SK-N-SH (cell line): ENCODE results near the gene TBXAS1. TPM values are rescaled to one million over a fixed set of nuclear protein-coding genes. Genes with fewer than 3 reads are reported as not detected.

ENCODE experiments used
- CTCF ChIA-PET: fragments of 300-600, 350-600 bp; formaldehyde crosslinking; extraction: SDS; loops from one replicate; lab custom pipeline; 2021; lab: Yijun Ruan, JAX
- POLR2A ChIA-PET: fragments of 350-600 bp; sonication (Branson Sonifier 250); formaldehyde crosslinking; extraction: SDS; loops from one replicate; lab custom pipeline; 2020; ENCODE audit warnings: antibody characterized with exemption, inconsistent platforms; lab: Yijun Ruan, JAX
- DNase-seq: peaks from one replicate; pipeline ENCODE4 v3.0.0; 2012
- H2AFZ ChIP-seq: fragments of 200-600 bp; sonication (generic); 2 replicates; pipeline ENCODE4 v1.8.1; 2016; ENCODE audit warnings: antibody characterized with exemption, mild to moderate bottlenecking, low read depth
- H3F3A ChIP-seq: fragments of 200-600 bp; sonication (generic); replicated peaks from 2 replicates; pipeline ENCODE3; 2016; ENCODE audit warnings: antibody characterized with exemption, mild to moderate bottlenecking; ENCODE audit not compliant: insufficient read depth
- H3K27ac ChIP-seq, 2 experiments: fragments of 200-500 bp in 1 of 2; fragments of 200-600 bp in 1 of 2; sonication (Bioruptor generic) in 1 of 2; sonication (generic), shearing (Covaris generic) in 1 of 2; 2 replicates each; pipeline versions ENCODE4 v1.5.1 to v1.6.1; 2014 to 2016; ENCODE audit warnings: low read depth in 2 of 2, inconsistent platforms in 1 of 2, low read length in 1 of 2, mild to moderate bottlenecking in 1 of 2, mixed read lengths in 1 of 2
- H3K27me3 ChIP-seq: fragments of 200-600 bp; sonication (generic), shearing (Covaris generic); 2 replicates; pipeline ENCODE4 v1.6.1; 2016; ENCODE audit warnings: mixed run types; ENCODE audit not compliant: insufficient read depth
- H3K36me3 ChIP-seq, 2 experiments: fragments of 200-500 bp in 1 of 2; fragments of 200-600 bp in 1 of 2; sonication (Bioruptor generic) in 1 of 2; sonication (generic) in 1 of 2; replicated peaks in 1 of 2; 2 replicates each; pipeline versions ENCODE3 to v1.5.1; 2014 to 2016; ENCODE audit warnings: low read length in 1 of 2, mild to moderate bottlenecking in 1 of 2; ENCODE audit not compliant: insufficient read depth in 2 of 2, control insufficient read depth in 1 of 2
- H3K4me1 ChIP-seq, 2 experiments: fragments of 200-500 bp in 1 of 2; fragments of 200-600 bp in 1 of 2; sonication (Bioruptor generic) in 1 of 2; sonication (generic), shearing (Covaris generic) in 1 of 2; 2 replicates each; pipeline versions ENCODE4 v1.5.1 to v1.6.1; 2014 to 2016; ENCODE audit warnings: low read depth in 1 of 2, low read length in 1 of 2, mixed run types in 1 of 2; ENCODE audit not compliant: insufficient read depth in 2 of 2, control insufficient read depth in 1 of 2
- H3K4me2 ChIP-seq: fragments of 200-600 bp; sonication (generic), shearing (Covaris generic); 2 replicates; pipeline ENCODE4 v1.6.1; 2017; ENCODE audit warnings: mixed run types
- H3K4me3 ChIP-seq, 2 experiments: fragments of 200-500 bp in 1 of 2; fragments of 200-600 bp in 1 of 2; sonication (Bioruptor generic) in 1 of 2; sonication (generic), shearing (Covaris generic) in 1 of 2; 2 replicates each; pipeline versions ENCODE4 v1.5.1 to v1.8.1; 2014 to 2016; ENCODE audit warnings: low read depth in 2 of 2, inconsistent platforms in 1 of 2, low read length in 1 of 2, mild to moderate bottlenecking in 1 of 2, mixed read lengths in 1 of 2, moderate library complexity in 1 of 2
- H3K79me2 ChIP-seq: fragments of 200-600 bp; sonication (generic); 2 replicates; pipeline ENCODE4 v1.8.1; 2017; ENCODE audit warnings: mild to moderate bottlenecking; ENCODE audit not compliant: insufficient read depth
- H3K9ac ChIP-seq: fragments of 200-600 bp; sonication (generic); 2 replicates; pipeline ENCODE4 v1.6.1; 2017; ENCODE audit warnings: mixed run types
- H3K9me2 ChIP-seq: fragments of 200-600 bp; sonication (generic); 2 replicates; pipeline ENCODE4 v1.6.1; 2017; ENCODE audit warnings: mixed run types
- H3K9me3 ChIP-seq: fragments of 200-600 bp; sonication (generic); 2 replicates; pipeline ENCODE4 v1.6.1; 2017; ENCODE audit warnings: mixed run types, mild to moderate bottlenecking, moderate library complexity
- H4K20me1 ChIP-seq: fragments of 200-600 bp; sonication (generic); 2 replicates; pipeline ENCODE4 v1.6.1; 2017; ENCODE audit warnings: mild to moderate bottlenecking, mixed run types; ENCODE audit not compliant: insufficient read depth
- CHD2 ChIP-seq: fragments of 150-350 bp; IDR thresholded peaks from 2 replicates; pipeline ENCODE4 v1.6.1; 2018; ENCODE audit warnings: low read length; ENCODE audit not compliant: partially characterized antibody
- ELF1 ChIP-seq: IDR thresholded peaks from 2 replicates; pipeline ENCODE4 v1.4.0; 2012
- FOSL2 ChIP-seq: IDR thresholded peaks from 2 replicates; pipeline ENCODE4 v1.4.0; 2012; ENCODE audit warnings: low read depth, mild to moderate bottlenecking, moderate library complexity, borderline replicate concordance
- GABPA ChIP-seq: IDR thresholded peaks from 2 replicates; pipeline ENCODE4 v1.4.0; 2012; ENCODE audit warnings: low read depth, mild to moderate bottlenecking
- MEF2A ChIP-seq: IDR thresholded peaks from 2 replicates; pipeline ENCODE4 v1.4.0; 2012; ENCODE audit warnings: low read depth, borderline replicate concordance
- MXI1 ChIP-seq: IDR thresholded peaks from 2 replicates; pipeline ENCODE4 v1.6.1; 2012; ENCODE audit warnings: mild to moderate bottlenecking, low read depth, low read length, improper control_type of control experiment
- NRF1 ChIP-seq: IDR thresholded peaks from 2 replicates; pipeline ENCODE4 v1.6.1; 2012; ENCODE audit warnings: low read depth, mild to moderate bottlenecking, low read length
- RAD21 ChIP-seq: IDR thresholded peaks from 2 replicates; pipeline ENCODE4 v1.6.1; 2012; ENCODE audit warnings: mild to moderate bottlenecking, low read length
- RCOR1 ChIP-seq: fragments of 150-350 bp; IDR thresholded peaks from 2 replicates; pipeline ENCODE4 v1.6.1; 2017; ENCODE audit warnings: antibody characterized with exemption, low read length
- RFX5 ChIP-seq: IDR thresholded peaks from 2 replicates; pipeline ENCODE4 v1.6.1; 2012; ENCODE audit warnings: mild to moderate bottlenecking, improper control_type of control experiment, low read length
- SMC3 ChIP-seq: IDR thresholded peaks from 2 replicates; pipeline ENCODE4 v1.6.1; 2012; ENCODE audit warnings: low read depth, low read length, improper control_type of control experiment
- TAF1 ChIP-seq: IDR thresholded peaks from 2 replicates; pipeline ENCODE4 v1.6.1; 2012; ENCODE audit warnings: low read depth, mild to moderate bottlenecking, low read length, moderate library complexity, borderline replicate concordance
- TCF12 ChIP-seq: IDR thresholded peaks from 2 replicates; pipeline ENCODE4 v1.4.0; 2012
- YY1 ChIP-seq: IDR thresholded peaks from 2 replicates; pipeline ENCODE4 v1.4.0; 2012; ENCODE audit warnings: low read depth, mild to moderate bottlenecking
- WGBS: methylation state at CpG from one replicate; pipeline ENCODE4 v1.1.6; 2017; ENCODE audit warnings: low lambda C conversion rate; 5-methylcytosine and 5-hydroxymethylcytosine counted together
- polyA plus RNA-seq, 3 experiments: library from polyadenylated mRNA; depleted of rRNA; stranded (reverse); fragments of >200 nt; gene quantifications; 2 replicates each; pipeline ENCODE4 v1.2.3, GENCODE V29; 2012
- TF ChIP-seq, protein P1 (sequence below): IDR thresholded peaks from 2 replicates; pipeline ENCODE4 v1.6.1; 2012; ENCODE audit warnings: mild to moderate bottlenecking, low read depth, low read length, moderate library complexity
- TF ChIP-seq, protein P2 (sequence below): fragments of 150-350 bp; IDR thresholded peaks from 2 replicates; pipeline ENCODE4 v1.6.1; 2017; ENCODE audit warnings: antibody characterized with exemption, low read length, low read depth, borderline replicate concordance
- TF ChIP-seq, protein P3 (sequence below): fragments of 200-600 bp; sonication (generic); IDR thresholded peaks from 2 replicates; pipeline ENCODE4 v1.6.1; 2017; ENCODE audit warnings: antibody characterized with exemption, mild to moderate bottlenecking, moderate library complexity

Gene TBXAS1
- polyA plus RNA-seq, 1 of the 3 experiments (the other 2 are of a cell fraction): 4.4 TPM

DNA sequence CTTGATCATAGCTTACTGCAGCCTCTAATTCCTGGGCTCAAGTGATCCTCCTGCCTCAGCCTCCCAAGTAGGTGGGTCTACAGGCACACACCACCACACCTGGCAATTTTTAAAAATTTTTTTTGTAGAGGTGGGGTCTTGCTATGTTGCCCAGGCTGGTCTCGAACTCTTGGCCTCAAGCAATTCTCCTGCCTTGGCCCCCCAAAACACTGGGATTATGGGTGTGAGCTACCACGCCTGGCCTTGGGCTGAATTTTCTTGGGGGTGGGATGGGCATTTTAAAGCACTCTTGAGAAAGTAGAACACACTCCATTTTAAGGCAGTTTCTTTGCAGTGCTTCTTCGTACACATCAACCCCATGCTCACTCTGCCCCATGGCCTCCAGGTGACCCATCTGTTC lies 28.7 kb downstream of the TBXAS1 start:
- no peaks in the 10 kb centered on the region for H4K20me1 ChIP-seq
- ChIA-PET POLR2A (no interaction called here), CTCF (interaction anchor here (0.9 kb wide), 1 partner anchor 210 kb away, joined by 3 read pairs; no protein-coding TSS in a partner anchor)
- H3K4me3 ChIP-seq: no peak overlapping the region
- no peaks in the 10 kb centered on the region for H3K79me2 ChIP-seq
- 42% methylated on average over 3 of the region's 3 CpGs for WGBS
- no peak overlapping the region for H3K4me2 ChIP-seq
- no peaks in the 10 kb centered on the region for H3K4me1 ChIP-seq
- no peak for DNase-seq
- H3K27ac ChIP-seq: no peak overlapping the region
- no peaks in the 10 kb centered on the region for H3K9me3 ChIP-seq
- TF ChIP-seq MEF2A (no peak), SMC3 (no peak), RAD21 (no peak), RCOR1 (no peak)
- TF ChIP-seq, all 33 proteins: peak for 0
- no peaks in the 10 kb centered on the region for H3F3A ChIP-seq
- H3K9me2 ChIP-seq: no peaks in the 10 kb centered on the region
- H3K27me3 ChIP-seq: 0 out of 2 replicates have a peak, but pooled peaks cover 6% of the 10 kb centered on the region
- no peak overlapping the region for H2AFZ ChIP-seq
- no peak overlapping the region for H3K9ac ChIP-seq
- no peaks in the 10 kb centered on the region for H3K36me3 ChIP-seq

DNA sequence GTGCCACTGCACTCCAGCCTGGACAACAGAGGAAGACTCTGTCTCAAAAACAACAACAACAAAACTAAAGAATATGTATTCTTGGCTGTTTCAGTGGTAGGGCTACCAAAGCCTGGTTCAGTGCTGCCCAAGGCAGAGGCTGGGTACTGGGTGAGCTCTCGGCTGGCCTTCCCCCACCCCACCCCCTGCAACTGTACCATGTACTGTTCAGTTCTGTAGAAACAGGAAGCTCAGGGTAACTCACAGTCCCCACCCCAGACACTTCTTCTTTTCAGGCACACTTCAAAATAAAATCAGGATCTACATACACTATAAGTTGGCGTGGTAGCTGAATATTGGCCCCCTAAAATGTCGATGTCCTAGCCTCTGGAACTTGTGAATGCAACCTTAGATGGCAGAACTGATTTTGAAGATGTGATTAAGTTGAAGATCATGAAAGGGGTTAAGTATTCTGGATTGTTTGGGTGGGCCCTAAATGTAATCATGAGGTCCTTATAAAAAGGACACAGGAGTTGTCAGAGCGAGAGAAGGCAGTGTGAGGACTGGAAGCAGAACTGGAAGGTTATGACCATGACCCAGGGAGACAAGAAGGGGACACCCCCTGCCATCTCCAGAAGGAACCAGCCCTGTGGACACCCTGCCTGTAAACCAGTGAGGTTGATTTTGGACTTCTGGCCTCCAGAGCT lies 31.2 kb downstream of the TBXAS1 start:
- ChIA-PET POLR2A (no interaction called here), CTCF (no interaction called here)
- Histone ChIP-seq H3K79me2 (no peaks in the 10 kb centered on the region), H4K20me1 (no peaks in the 10 kb centered on the region), H3K9me3 (no peaks in the 10 kb centered on the region), H2AFZ (no peak overlapping the region), H3K27me3 (0 out of 2 replicates have a peak, but pooled peaks cover 6% of the 10 kb centered on the region), H3K4me1 (no peaks in the 10 kb centered on the region), H3K4me2 (no peak overlapping the region), H3K27ac (no peak overlapping the region), H3F3A (no peaks in the 10 kb centered on the region), H3K9ac (no peak overlapping the region), H3K9me2 (no peaks in the 10 kb centered on the region), H3K4me3 (no peak overlapping the region), H3K36me3 (no peaks in the 10 kb centered on the region)
- TF ChIP-seq TAF1: no peak
- no peak for DNase-seq
- WGBS: 66% methylated on average over 4 of the region's 4 CpGs

DNA sequence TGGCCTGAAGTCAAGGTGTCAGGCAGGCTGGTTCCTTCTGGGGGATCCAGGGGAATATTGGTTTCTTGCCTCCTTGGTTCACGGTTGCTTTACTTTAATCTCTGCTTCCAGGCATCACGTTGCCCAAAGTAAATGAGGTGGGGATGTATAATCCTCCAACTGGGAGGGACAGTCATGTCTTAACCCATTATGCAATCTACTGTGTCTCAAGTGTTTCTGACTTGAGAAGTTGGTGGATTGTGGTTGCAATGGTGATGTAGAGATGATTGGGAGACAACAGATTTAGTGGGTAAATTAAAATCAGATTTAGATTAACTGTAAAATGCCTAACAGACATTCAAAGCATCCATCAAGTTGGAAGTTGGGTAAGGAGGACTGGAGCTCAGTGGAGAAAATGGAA lies 32.7 kb downstream of the TBXAS1 start:
- H3K9me2 ChIP-seq: no peaks in the 10 kb centered on the region
- no peaks in the 10 kb centered on the region for H3K4me1 ChIP-seq
- POLR2A ChIA-PET: no interaction called here
- H3K36me3 ChIP-seq: no peaks in the 10 kb centered on the region
- WGBS: 10% methylated on average over 2 of the region's 2 CpGs
- H4K20me1 ChIP-seq: no peaks in the 10 kb centered on the region
- H3K9me3 ChIP-seq: no peaks in the 10 kb centered on the region
- DNase-seq: no peak
- H2AFZ ChIP-seq: no peak overlapping the region
- CTCF ChIA-PET: no interaction called here
- no peaks in the 10 kb centered on the region for H3K79me2 ChIP-seq
- H3F3A ChIP-seq: no peaks in the 10 kb centered on the region
- H3K27ac ChIP-seq: no peak overlapping the region
- H3K27me3 ChIP-seq: no peaks in the 10 kb centered on the region
- no peak overlapping the region for H3K4me3 ChIP-seq
- no peak for TF ChIP-seq ELF1
- TF ChIP-seq FOSL2: no peak
- TF ChIP-seq, protein P1, sequence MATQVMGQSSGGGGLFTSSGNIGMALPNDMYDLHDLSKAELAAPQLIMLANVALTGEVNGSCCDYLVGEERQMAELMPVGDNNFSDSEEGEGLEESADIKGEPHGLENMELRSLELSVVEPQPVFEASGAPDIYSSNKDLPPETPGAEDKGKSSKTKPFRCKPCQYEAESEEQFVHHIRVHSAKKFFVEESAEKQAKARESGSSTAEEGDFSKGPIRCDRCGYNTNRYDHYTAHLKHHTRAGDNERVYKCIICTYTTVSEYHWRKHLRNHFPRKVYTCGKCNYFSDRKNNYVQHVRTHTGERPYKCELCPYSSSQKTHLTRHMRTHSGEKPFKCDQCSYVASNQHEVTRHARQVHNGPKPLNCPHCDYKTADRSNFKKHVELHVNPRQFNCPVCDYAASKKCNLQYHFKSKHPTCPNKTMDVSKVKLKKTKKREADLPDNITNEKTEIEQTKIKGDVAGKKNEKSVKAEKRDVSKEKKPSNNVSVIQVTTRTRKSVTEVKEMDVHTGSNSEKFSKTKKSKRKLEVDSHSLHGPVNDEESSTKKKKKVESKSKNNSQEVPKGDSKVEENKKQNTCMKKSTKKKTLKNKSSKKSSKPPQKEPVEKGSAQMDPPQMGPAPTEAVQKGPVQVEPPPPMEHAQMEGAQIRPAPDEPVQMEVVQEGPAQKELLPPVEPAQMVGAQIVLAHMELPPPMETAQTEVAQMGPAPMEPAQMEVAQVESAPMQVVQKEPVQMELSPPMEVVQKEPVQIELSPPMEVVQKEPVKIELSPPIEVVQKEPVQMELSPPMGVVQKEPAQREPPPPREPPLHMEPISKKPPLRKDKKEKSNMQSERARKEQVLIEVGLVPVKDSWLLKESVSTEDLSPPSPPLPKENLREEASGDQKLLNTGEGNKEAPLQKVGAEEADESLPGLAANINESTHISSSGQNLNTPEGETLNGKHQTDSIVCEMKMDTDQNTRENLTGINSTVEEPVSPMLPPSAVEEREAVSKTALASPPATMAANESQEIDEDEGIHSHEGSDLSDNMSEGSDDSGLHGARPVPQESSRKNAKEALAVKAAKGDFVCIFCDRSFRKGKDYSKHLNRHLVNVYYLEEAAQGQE: no peak
- no peak for TF ChIP-seq CHD2
- TF ChIP-seq GABPA: no peak
- no peak for TF ChIP-seq RFX5
- no peak for TF ChIP-seq MXI1
- TF ChIP-seq TCF12: no peak
- TF ChIP-seq NRF1: no peak
- TF ChIP-seq, protein P2, sequence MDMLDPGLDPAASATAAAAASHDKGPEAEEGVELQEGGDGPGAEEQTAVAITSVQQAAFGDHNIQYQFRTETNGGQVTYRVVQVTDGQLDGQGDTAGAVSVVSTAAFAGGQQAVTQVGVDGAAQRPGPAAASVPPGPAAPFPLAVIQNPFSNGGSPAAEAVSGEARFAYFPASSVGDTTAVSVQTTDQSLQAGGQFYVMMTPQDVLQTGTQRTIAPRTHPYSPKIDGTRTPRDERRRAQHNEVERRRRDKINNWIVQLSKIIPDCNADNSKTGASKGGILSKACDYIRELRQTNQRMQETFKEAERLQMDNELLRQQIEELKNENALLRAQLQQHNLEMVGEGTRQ: no peak
- TF ChIP-seq YY1: no peak
- TF ChIP-seq, protein P3, sequence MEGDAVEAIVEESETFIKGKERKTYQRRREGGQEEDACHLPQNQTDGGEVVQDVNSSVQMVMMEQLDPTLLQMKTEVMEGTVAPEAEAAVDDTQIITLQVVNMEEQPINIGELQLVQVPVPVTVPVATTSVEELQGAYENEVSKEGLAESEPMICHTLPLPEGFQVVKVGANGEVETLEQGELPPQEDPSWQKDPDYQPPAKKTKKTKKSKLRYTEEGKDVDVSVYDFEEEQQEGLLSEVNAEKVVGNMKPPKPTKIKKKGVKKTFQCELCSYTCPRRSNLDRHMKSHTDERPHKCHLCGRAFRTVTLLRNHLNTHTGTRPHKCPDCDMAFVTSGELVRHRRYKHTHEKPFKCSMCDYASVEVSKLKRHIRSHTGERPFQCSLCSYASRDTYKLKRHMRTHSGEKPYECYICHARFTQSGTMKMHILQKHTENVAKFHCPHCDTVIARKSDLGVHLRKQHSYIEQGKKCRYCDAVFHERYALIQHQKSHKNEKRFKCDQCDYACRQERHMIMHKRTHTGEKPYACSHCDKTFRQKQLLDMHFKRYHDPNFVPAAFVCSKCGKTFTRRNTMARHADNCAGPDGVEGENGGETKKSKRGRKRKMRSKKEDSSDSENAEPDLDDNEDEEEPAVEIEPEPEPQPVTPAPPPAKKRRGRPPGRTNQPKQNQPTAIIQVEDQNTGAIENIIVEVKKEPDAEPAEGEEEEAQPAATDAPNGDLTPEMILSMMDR: no peak
- TF ChIP-seq, all 33 proteins: peak for 0
- Histone ChIP-seq H3K9ac (no peak overlapping the region), H3K4me2 (no peak overlapping the region)
